Hepatocyte (in vitro differentiated cells): ENCODE data around the gene TXLNG.

ENCODE experiments used
- EZH2phosphoT487 ChIP-seq: fragments of 200-600 bp; sonication (generic); IDR thresholded peaks from one replicate; pipeline ENCODE4 v1.6.1; 2018; ENCODE audit warnings: antibody characterized with exemption, mild to moderate bottlenecking, low read depth, moderate library complexity; ENCODE audit not compliant: unreplicated experiment, severe bottlenecking
- TF ChIP-seq, protein P1 (sequence below): fragments of 200-600 bp; sonication (generic); IDR thresholded peaks from 2 replicates; pipeline ENCODE4 v1.5.1; 2016; ENCODE audit warnings: antibody characterized with exemption, mild to moderate bottlenecking; ENCODE audit not compliant: poor library complexity

DNA sequence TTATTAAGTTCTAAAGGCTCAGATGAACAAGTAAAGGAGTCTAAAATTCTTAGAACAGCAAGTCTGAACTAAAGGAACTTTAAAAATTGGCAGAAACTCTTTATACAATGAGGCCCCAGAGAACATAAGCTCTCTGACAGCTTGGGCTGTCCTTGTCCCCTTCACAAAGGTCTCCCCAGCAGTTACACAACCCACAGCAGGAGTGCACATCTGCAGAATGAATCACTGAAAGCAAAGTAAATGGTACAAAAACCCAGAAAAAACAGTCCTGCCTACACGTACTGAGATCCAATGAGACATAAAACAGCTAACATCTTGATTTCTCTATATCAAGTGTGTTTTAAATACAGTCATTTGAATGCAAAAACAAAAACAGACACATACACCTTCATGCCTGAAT is 65.2 kb downstream of the TXLNG start:
- TF ChIP-seq EZH2phosphoT487, result no peak
- TF ChIP-seq, protein P1, sequence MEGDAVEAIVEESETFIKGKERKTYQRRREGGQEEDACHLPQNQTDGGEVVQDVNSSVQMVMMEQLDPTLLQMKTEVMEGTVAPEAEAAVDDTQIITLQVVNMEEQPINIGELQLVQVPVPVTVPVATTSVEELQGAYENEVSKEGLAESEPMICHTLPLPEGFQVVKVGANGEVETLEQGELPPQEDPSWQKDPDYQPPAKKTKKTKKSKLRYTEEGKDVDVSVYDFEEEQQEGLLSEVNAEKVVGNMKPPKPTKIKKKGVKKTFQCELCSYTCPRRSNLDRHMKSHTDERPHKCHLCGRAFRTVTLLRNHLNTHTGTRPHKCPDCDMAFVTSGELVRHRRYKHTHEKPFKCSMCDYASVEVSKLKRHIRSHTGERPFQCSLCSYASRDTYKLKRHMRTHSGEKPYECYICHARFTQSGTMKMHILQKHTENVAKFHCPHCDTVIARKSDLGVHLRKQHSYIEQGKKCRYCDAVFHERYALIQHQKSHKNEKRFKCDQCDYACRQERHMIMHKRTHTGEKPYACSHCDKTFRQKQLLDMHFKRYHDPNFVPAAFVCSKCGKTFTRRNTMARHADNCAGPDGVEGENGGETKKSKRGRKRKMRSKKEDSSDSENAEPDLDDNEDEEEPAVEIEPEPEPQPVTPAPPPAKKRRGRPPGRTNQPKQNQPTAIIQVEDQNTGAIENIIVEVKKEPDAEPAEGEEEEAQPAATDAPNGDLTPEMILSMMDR, result no peak
